HL-60 (cell line): ENCODE results near the gene STK32B.

Source experiments
- CTCF ChIP-seq: IDR thresholded peaks from one replicate; pipeline ENCODE4 v1.5.1; 2011; ENCODE audit warnings: low read length, control low read depth, inconsistent platforms; ENCODE audit not compliant: insufficient read depth
- GABPA ChIP-seq: IDR thresholded peaks from 2 replicates; pipeline ENCODE4 v1.6.1; 2012; ENCODE audit warnings: low read depth
- POLR2AphosphoS5 ChIP-seq: IDR thresholded peaks from 2 replicates; pipeline ENCODE4 v1.6.1; 2012; ENCODE audit warnings: low read depth
- SPI1 ChIP-seq: IDR thresholded peaks from 2 replicates; pipeline ENCODE4 v1.6.1; 2012; ENCODE audit warnings: low read depth, mild to moderate bottlenecking, borderline replicate concordance

GRCh38 chr4:5224340-5224739, 173.1 kb downstream of the STK32B start:
- TF ChIP-seq CTCF (no peak), POLR2AphosphoS5 (no peak), SPI1 (no peak), GABPA (no peak)
